GM19468 (cell line): ENCODE data around the gene ACTN3.
"Not testable (repeated sequence)": the region's sequence is repeated elsewhere in the genome, so short reads cannot be mapped to it uniquely, and the experiment has no call there.

Source experiments
- ATAC-seq: cut with Tn5 transposase; IDR thresholded peaks from one replicate; pipeline ENCODE4 v1.9.1; 2021; ENCODE audit warnings: mild to moderate bottlenecking, moderate library complexity, moderate number of reproducible peaks; ENCODE audit not compliant: unreplicated experiment; ENCODE audit errors: extremely low read depth

The ACTN3 gene

GRCh38 chr11:66592457-66593302 lies 46.0 kb downstream of the ACTN3 start, which contains the start of the genes CCDC87 and CCS:
TSS of gene CCDC87 (minus strand) at chr11:66593063. CDS start at chr11:66593015, 48 bp downstream.
TSS of gene CCS (plus strand) at chr11:66593185. CDS start at chr11:66593262, 77 bp downstream.
- peak; percentile 65 for ATAC-seq

- no peak for ATAC-seq
Observed at GRCh38 chr11:66593303-66593635, 46.6 kb downstream of the ACTN3 start.

GRCh38 chr11:66593650-66594049 lies 46.9 kb downstream of the ACTN3 start:
- no peak for ATAC-seq

GRCh38 chr11:66595245-66595904 lies 48.7 kb downstream of the ACTN3 start:
- ATAC-seq, result no peak

- no peak for ATAC-seq
Observed at GRCh38 chr11:66598993-66599392, 52.3 kb downstream of the ACTN3 start.

- no peak for ATAC-seq
Observed at GRCh38 chr11:66600219-66600618, 53.5 kb downstream of the ACTN3 start.

GRCh38 chr11:66600631-66601233 lies 54.0 kb downstream of the ACTN3 start:
- ATAC-seq, result no peak

GRCh38 chr11:66603072-66603471 lies 56.4 kb downstream of the ACTN3 start:
- no peak for ATAC-seq

- no peak for ATAC-seq
Observed at GRCh38 chr11:66604155-66604554, 57.5 kb downstream of the ACTN3 start.

GRCh38 chr11:66606608-66607007 lies 59.9 kb downstream of the ACTN3 start:
- ATAC-seq, result not testable (repeated sequence)

GRCh38 chr11:66607126-66607834 lies 60.6 kb downstream of the ACTN3 start:
- no peak for ATAC-seq

- ATAC-seq, result no peak
Observed at GRCh38 chr11:66609721-66610617, 63.3 kb downstream of the ACTN3 start.

GRCh38 chr11:66612458-66612857 lies 65.8 kb downstream of the ACTN3 start:
- ATAC-seq, result no peak
